IPS-NIHi7 (cell line): ENCODE data around the gene NHEJ1.

ENCODE experiments used
- DNase-seq: peaks from one replicate; pipeline ENCODE4 v3.0.0; 2012; ENCODE audit warnings: mixed read lengths; ENCODE audit errors: extremely low spot score

NHEJ1 gene

GRCh38 chr2:219058541-219059374 lies 101.9 kb downstream of the NHEJ1 start:
- peak; percentile 50 for DNase-seq

GRCh38 chr2:219057709-219058540 lies 102.7 kb downstream of the NHEJ1 start:
- peak; percentile 92 for DNase-seq

GRCh38 chr2:219056896-219057708 lies 103.5 kb downstream of the NHEJ1 start:
- DNase-seq, result no peak

GRCh38 chr2:219056176-219056895 lies 104.3 kb downstream of the NHEJ1 start:
- no peak for DNase-seq

GRCh38 chr2:219054956-219055903 lies 105.4 kb downstream of the NHEJ1 start:
- DNase-seq, result no peak

- DNase-seq, result no peak
Measured at GRCh38 chr2:219049282-219049681, 111.3 kb downstream of the NHEJ1 start.

GRCh38 chr2:219045937-219046550 lies 114.6 kb downstream of the NHEJ1 start:
- DNase-seq, result peak; percentile 84

GRCh38 chr2:219042750-219043149 lies 117.9 kb downstream of the NHEJ1 start:
- DNase-seq, result no peak

- DNase-seq, result no peak
Measured at GRCh38 chr2:219042157-219042556, 118.5 kb downstream of the NHEJ1 start.

GRCh38 chr2:219041252-219041651 lies 119.4 kb downstream of the NHEJ1 start, which contains the start of gene CFAP65:
Gene CFAP65 (minus strand): TSS chr2:219041516. CDS start chr2:219039048, 2,468 bp downstream.
- peak; percentile 79 for DNase-seq

GRCh38 chr2:219038600-219038999 lies 122.0 kb downstream of the NHEJ1 start:
- no peak for DNase-seq

GRCh38 chr2:219037783-219038499 lies 122.7 kb downstream of the NHEJ1 start:
- DNase-seq, result no peak

GRCh38 chr2:219035942-219036341 lies 124.7 kb downstream of the NHEJ1 start:
- no peak for DNase-seq

- no peak for DNase-seq
Measured at GRCh38 chr2:219034823-219035222, 125.8 kb downstream of the NHEJ1 start.

- no peak for DNase-seq
Measured at GRCh38 chr2:219032051-219032745, 128.4 kb downstream of the NHEJ1 start.

- no peak for DNase-seq
Measured at GRCh38 chr2:219031005-219031738, 129.4 kb downstream of the NHEJ1 start.

- DNase-seq, result no peak
Measured at GRCh38 chr2:219030177-219030940, 130.3 kb downstream of the NHEJ1 start.
